PFSK-1 (cell line): ENCODE data around the gene IGSF11. TPM values are rescaled to one million over a fixed set of nuclear protein-coding genes. Genes with fewer than 3 reads are reported as not detected.

Experiments
- FOXP2 ChIP-seq: optimal IDR thresholded peaks from 2 replicates; pipeline ENCODE3; 2011; ENCODE audit warnings: borderline replicate concordance, control low read depth, inconsistent platforms; ENCODE audit not compliant: insufficient read depth; ENCODE audit errors: extremely low read length, extremely low read depth
- POLR2AphosphoS5 ChIP-seq: IDR thresholded peaks from 2 replicates; pipeline ENCODE4 v1.6.1; 2012; ENCODE audit warnings: low read depth, mild to moderate bottlenecking, control low read depth, low read length, moderate library complexity
- SIN3A ChIP-seq: IDR thresholded peaks from 2 replicates; pipeline ENCODE4 v1.6.1; 2012; ENCODE audit warnings: mild to moderate bottlenecking, low read length, moderate library complexity, borderline replicate concordance; ENCODE audit not compliant: insufficient read depth
- TAF1 ChIP-seq: IDR thresholded peaks from 2 replicates; pipeline ENCODE4 v1.6.1; 2012; ENCODE audit warnings: low read length, control low read depth, borderline replicate concordance; ENCODE audit not compliant: insufficient read depth
- polyA plus RNA-seq: library from polyadenylated mRNA; unstranded; fragments of >200 nt; gene quantifications from one replicate; pipeline ENCODE4 v1.2.1, GENCODE V29; 2012; ENCODE audit warnings: low read depth, missing spikeins; ENCODE audit not compliant: insufficient read length
- TF ChIP-seq, protein P1 (sequence below), 2 experiments: IDR thresholded peaks; 2 replicates each; pipeline versions ENCODE4 v1.6.1 to v1.8.0; 2011 to 2012; ENCODE audit warnings: low read depth in 2 of 2, low read length in 2 of 2, control low read depth in 1 of 2, inconsistent platforms in 1 of 2, mild to moderate bottlenecking in 1 of 2, moderate library complexity in 1 of 2; ENCODE audit not compliant: insufficient read depth in 1 of 2

The IGSF11 gene
- not detected for polyA plus RNA-seq

- TF ChIP-seq, protein P1, sequence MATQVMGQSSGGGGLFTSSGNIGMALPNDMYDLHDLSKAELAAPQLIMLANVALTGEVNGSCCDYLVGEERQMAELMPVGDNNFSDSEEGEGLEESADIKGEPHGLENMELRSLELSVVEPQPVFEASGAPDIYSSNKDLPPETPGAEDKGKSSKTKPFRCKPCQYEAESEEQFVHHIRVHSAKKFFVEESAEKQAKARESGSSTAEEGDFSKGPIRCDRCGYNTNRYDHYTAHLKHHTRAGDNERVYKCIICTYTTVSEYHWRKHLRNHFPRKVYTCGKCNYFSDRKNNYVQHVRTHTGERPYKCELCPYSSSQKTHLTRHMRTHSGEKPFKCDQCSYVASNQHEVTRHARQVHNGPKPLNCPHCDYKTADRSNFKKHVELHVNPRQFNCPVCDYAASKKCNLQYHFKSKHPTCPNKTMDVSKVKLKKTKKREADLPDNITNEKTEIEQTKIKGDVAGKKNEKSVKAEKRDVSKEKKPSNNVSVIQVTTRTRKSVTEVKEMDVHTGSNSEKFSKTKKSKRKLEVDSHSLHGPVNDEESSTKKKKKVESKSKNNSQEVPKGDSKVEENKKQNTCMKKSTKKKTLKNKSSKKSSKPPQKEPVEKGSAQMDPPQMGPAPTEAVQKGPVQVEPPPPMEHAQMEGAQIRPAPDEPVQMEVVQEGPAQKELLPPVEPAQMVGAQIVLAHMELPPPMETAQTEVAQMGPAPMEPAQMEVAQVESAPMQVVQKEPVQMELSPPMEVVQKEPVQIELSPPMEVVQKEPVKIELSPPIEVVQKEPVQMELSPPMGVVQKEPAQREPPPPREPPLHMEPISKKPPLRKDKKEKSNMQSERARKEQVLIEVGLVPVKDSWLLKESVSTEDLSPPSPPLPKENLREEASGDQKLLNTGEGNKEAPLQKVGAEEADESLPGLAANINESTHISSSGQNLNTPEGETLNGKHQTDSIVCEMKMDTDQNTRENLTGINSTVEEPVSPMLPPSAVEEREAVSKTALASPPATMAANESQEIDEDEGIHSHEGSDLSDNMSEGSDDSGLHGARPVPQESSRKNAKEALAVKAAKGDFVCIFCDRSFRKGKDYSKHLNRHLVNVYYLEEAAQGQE (IDR thresholded peaks at IDR 0.05; ENCODE audit: insufficient read depth in 1 of 2, low read depth in 2 of 2, low read length in 2 of 2): no peak
Measured at GRCh38 chr3:119034256-119035013, at the start of gene IGSF11. IGSF11 (minus strand) TSS chr3:119034846; CDS start chr3:119034582, 264 bp downstream.

DNA sequence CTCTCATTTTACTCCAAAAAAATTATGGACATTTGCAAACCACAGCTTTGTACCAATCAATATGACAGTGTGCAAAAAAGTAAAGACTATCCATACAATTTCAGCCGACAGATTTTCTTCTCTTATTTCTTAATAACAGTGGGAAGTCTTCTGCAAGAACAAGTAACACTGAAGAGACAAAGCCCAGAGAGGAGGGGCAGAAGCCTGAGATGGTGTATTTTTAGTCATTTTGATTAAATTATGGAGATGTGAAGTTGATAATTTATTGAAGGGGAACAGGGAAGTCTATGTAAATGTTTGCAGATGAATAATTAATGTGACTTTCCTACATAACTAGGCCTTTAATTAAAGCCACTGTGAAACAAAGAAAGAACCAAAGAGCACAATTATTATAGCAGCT is 45.7 kb upstream of the IGSF11 start:
- TF ChIP-seq POLR2AphosphoS5 (no peak), TAF1 (no peak), SIN3A (no peak), FOXP2 (no peak)
- TF ChIP-seq, protein P1 (IDR thresholded peaks at IDR 0.05; ENCODE audit: insufficient read depth in 1 of 2, low read depth in 2 of 2, low read length in 2 of 2): no peak

DNA sequence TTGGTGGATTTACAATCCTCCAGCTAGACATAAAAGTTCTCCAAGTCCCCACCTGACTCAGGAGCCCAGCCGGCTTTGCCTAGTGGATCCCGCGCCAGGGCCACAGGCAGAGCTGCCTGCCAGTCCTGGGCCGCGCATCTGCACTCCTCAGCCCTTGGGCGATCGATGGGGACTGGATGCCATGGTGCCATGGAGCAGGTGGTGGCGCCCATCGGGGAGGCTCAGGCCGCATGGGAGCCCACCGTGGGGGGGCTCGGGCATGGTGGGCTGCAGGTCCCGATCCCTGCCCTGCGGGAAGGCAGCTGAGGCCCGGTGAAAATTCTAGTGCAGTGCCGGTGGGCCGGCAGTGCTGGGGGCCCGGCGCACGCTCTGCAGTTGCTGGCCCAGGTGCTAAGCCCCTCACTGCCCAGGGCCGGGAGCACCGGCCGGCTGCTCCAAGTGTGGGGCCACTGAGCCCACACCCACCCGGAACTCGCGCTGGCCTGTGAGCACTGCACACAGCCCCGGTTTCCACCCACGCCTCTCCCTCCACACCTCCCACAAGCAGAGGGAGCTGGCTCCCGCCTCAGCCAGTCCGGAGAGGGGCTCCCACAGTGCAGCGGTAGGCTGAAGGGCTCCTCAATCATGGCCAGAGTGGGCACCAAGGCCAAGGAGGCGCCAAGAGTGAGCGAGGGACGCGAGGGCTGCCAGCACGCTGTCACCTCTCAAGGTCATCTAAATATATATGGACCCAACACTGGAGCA is 38.8 kb upstream of the IGSF11 start:
- no peak for TF ChIP-seq FOXP2
- no peak for TF ChIP-seq POLR2AphosphoS5
- TF ChIP-seq, protein P1 (IDR thresholded peaks at IDR 0.05; ENCODE audit: insufficient read depth in 1 of 2, low read depth in 2 of 2, low read length in 2 of 2): no peak
- no peak for TF ChIP-seq SIN3A
- no peak for TF ChIP-seq TAF1

GRCh38 chr3:119069725-119070124 is 35.1 kb upstream of the IGSF11 start:
- TF ChIP-seq TAF1 (no peak), FOXP2 (no peak), SIN3A (no peak), POLR2AphosphoS5 (no peak)
- TF ChIP-seq, protein P1 (IDR thresholded peaks at IDR 0.05; ENCODE audit: insufficient read depth in 1 of 2, low read depth in 2 of 2, low read length in 2 of 2): no peak
